Sigmoid colon (tissue), 7 donors: ENCODE results near the gene HOXA6. TPM values are rescaled to one million over a fixed set of nuclear protein-coding genes. Genes with fewer than 3 reads are reported as not detected.

Experiments
- DNase-seq: peaks from one replicate; pipeline ENCODE4 v3.0.0-alpha.2; 2019
- H3K27ac ChIP-seq, 4 donors: fragments of 200-600 bp; sonication (generic); one replicate each; pipeline ENCODE4 v1.5.1; 2016 to 2019; ENCODE audit warnings: mild to moderate bottlenecking in 1 of 4
- H3K27me3 ChIP-seq, 3 donors: fragments of 200-600 bp; sonication (generic); one replicate each; pipeline ENCODE4 v1.5.1; 2019; ENCODE audit warnings: mild to moderate bottlenecking in 1 of 3
- H3K36me3 ChIP-seq, 4 donors: fragments of 200-600 bp; sonication (generic); one replicate each; pipeline ENCODE4 v1.5.1; 2016 to 2019
- H3K4me1 ChIP-seq, 4 donors: fragments of 200-600 bp; sonication (generic); one replicate each; pipeline ENCODE4 v1.5.1; 2017 to 2019
- H3K4me3 ChIP-seq, 4 donors: fragments of 200-600 bp; sonication (generic); one replicate each; pipeline ENCODE4 v1.5.1; 2017 to 2019; ENCODE audit warnings: mild to moderate bottlenecking in 2 of 4, moderate library complexity in 1 of 4
- H3K9me3 ChIP-seq, 4 donors: fragments of 200-600 bp in 3 of 4; sonication (generic) in 3 of 4; one replicate each; pipeline versions ENCODE4 v1.5.1 to v1.6.1; 2013 to 2019
- CTCF ChIP-seq, 4 experiments: fragments of 450-650 bp in 3 of 4; fragments of 200-600 bp in 1 of 4; IDR thresholded peaks; one replicate each; pipeline ENCODE4 v1.5.1; 2016 to 2019; ENCODE audit warnings: antibody characterized with exemption in 4 of 4, mild to moderate bottlenecking in 3 of 4, moderate library complexity in 2 of 4
- EP300 ChIP-seq, 4 donors: sonication (generic); formaldehyde crosslinking; IDR thresholded peaks; one replicate each; pipeline ENCODE4 v1.6.1; 2017; ENCODE audit warnings: antibody characterized with exemption in 4 of 4
- POLR2A ChIP-seq, 2 donors: fragments of 450-650 bp; IDR thresholded peaks; one replicate each; pipeline ENCODE4 v1.6.1; 2016; ENCODE audit warnings: antibody characterized with exemption in 2 of 2, mild to moderate bottlenecking in 2 of 2, moderate library complexity in 2 of 2
- POLR2AphosphoS5 ChIP-seq, 4 donors: sonication (generic); formaldehyde crosslinking; IDR thresholded peaks; one replicate each; pipeline ENCODE4 v1.6.1; 2017; ENCODE audit warnings: antibody characterized with exemption in 4 of 4
- WGBS, 2 donors: extraction: QIAGEN DNeasy Blood & Tissue Kit; methylation state at CpG; one replicate each; pipeline ENCODE4 v1.1.7; 2013; 5-methylcytosine and 5-hydroxymethylcytosine counted together
- intact Hi-C: fragments of 100-400 bp; cut with DNase I; formaldehyde crosslinking; loops from one replicate; pipeline ENCODE4 v1.15.1; 2023
- polyA plus RNA-seq, 3 donors: library from polyadenylated mRNA; stranded (reverse); fragments of 200-250 nt; gene quantifications; one replicate each; pipeline ENCODE4 v1.2.3, GENCODE V29; 2013
- total RNA-seq, 4 donors: library from RNA; depleted of rRNA; stranded (reverse); fragments of >200 nt; gene quantifications; one replicate each; pipeline ENCODE4 v1.1.0, GENCODE V29; 2016
- donor health status: healthy with polysubstance abuse.
- donor health status: Bipolar disorder and iron deficiency.
- donor health status: healthy.

The HOXA6 gene
- total and polyA plus RNA-seq, 7 donors: 1.6 to 10.0 (median 4.5) TPM; not detected in 1

GRCh38 chr7:27145914-27146412, 1.6 kb downstream of the HOXA6 start:
- intact Hi-C loops: no loop called here
- 13 to 68% methylated on average over 11 of the region's 11 CpGs for WGBS, 2 donors
- Histone ChIP-seq H3K4me1 (peaks cover 0 to 56% (median 43%) of the 10 kb centered on the region in 4 donors), H3K27ac (peak overlapping the region in 3 of 4 donors; percentile 91 to 96 (median 95)), H3K9me3 (no peaks in the 10 kb centered on the region), H3K27me3 (no peaks in the 10 kb centered on the region), H3K4me3 (no peak overlapping the region), H3K36me3 (peaks cover 15 to 34% (median 17%) of the 10 kb centered on the region in 4 donors)
- TF ChIP-seq POLR2A (IDR thresholded peaks at IDR 0.05): no peak
- no peak for TF ChIP-seq EP300 (IDR thresholded peaks at IDR 0.05)
- TF ChIP-seq CTCF (IDR thresholded peaks at IDR 0.05): no peak
- TF ChIP-seq POLR2AphosphoS5 (IDR thresholded peaks at IDR 0.05): no peak
- no peak for DNase-seq

- Histone ChIP-seq H3K27me3 (no peaks in the 10 kb centered on the region), H3K4me3 (no peak overlapping the region), H3K36me3 (peaks cover 15 to 35% (median 17%) of the 10 kb centered on the region in 4 donors), H3K9me3 (no peaks in the 10 kb centered on the region), H3K4me1 (peaks cover 0 to 55% (median 42%) of the 10 kb centered on the region in 4 donors), H3K27ac (peak overlapping the region in 3 of 4 donors; percentile 52 to 93 (median 91))
- WGBS, 2 donors: 14 to 62% methylated on average over 47 of the region's 47 CpGs
- intact Hi-C loops: no loop called here
- peak; percentile 67 for DNase-seq
- TF ChIP-seq POLR2A (IDR thresholded peaks at IDR 0.05) (no peak), EP300 (IDR thresholded peaks at IDR 0.05) (no peak), CTCF (IDR thresholded peaks at IDR 0.05) (no peak), POLR2AphosphoS5 (IDR thresholded peaks at IDR 0.05) (no peak)
Observed at GRCh38 chr7:27145165-27145913, 2.2 kb downstream of the HOXA6 start.

GRCh38 chr7:27144781-27145164, 2.8 kb downstream of the HOXA6 start:
- peaks cover 0 to 49% (median 39%) of the 10 kb centered on the region in 4 donors for H3K4me1 ChIP-seq
- peak; percentile 65 for DNase-seq
- H3K36me3 ChIP-seq: peaks cover 15 to 36% (median 17%) of the 10 kb centered on the region in 4 donors
- intact Hi-C loops: no loop called here
- H3K9me3 ChIP-seq: no peaks in the 10 kb centered on the region
- no peak for TF ChIP-seq CTCF (IDR thresholded peaks at IDR 0.05)
- no peak for TF ChIP-seq EP300 (IDR thresholded peaks at IDR 0.05)
- H3K27ac ChIP-seq: peak overlapping the region in 3 of 4 donors; percentile 52 to 93 (median 91)
- peak overlapping the region in 1 of 4 donors; percentile 60 for H3K4me3 ChIP-seq
- 8 to 50% methylated on average over 31 of the region's 31 CpGs for WGBS, 2 donors
- no peaks in the 10 kb centered on the region for H3K27me3 ChIP-seq

GRCh38 chr7:27143950-27144780, 3.4 kb downstream of the HOXA6 start:
- Histone ChIP-seq H3K4me3 (peak overlapping the region in 3 of 4 donors; percentile 52 to 60 (median 58)), H3K27me3 (no peaks in the 10 kb centered on the region), H3K4me1 (peaks cover 0 to 48% (median 34%) of the 10 kb centered on the region in 4 donors), H3K36me3 (peaks cover 15 to 42% (median 17%) of the 10 kb centered on the region in 4 donors), H3K27ac (peak overlapping the region; percentile 52 to 99 (median 92)), H3K9me3 (no peaks in the 10 kb centered on the region)
- DNase-seq: peak; percentile 64
- WGBS, 2 donors: 12 to 59% methylated on average over 40 of the region's 40 CpGs
- TF ChIP-seq POLR2A (IDR thresholded peaks at IDR 0.05) (no peak), EP300 (IDR thresholded peaks at IDR 0.05) (no peak), CTCF (IDR thresholded peaks at IDR 0.05) (no peak), POLR2AphosphoS5 (IDR thresholded peaks at IDR 0.05) (no peak)
- intact Hi-C loops: loop anchor here (2.0 kb wide), 1 partner anchor 289 kb away; no protein-coding TSS in a partner anchor
